ENCODE data around the gene ADAM22.
"Not testable (repeated sequence)": the region's sequence is repeated elsewhere in the genome, so short reads cannot be mapped to it uniquely, and the experiment has no call there.

Gene ADAM22

GRCh38 chr7:87933953-87934698, at the start of gene ADAM22:
TSS of gene ADAM22 (plus strand) at chr7:87934251. CDS start at chr7:87934466, 215 bp downstream.
- peak; percentile 79 to 84 for DNase-seq (ENCODE audit: low read depth in 2 of 2)

GRCh38 chr7:87885018-87885417, 49.0 kb upstream of the ADAM22 start:
- no peak for DNase-seq (ENCODE audit: low read depth in 2 of 2)

GRCh38 chr7:87886875-87887274, 47.2 kb upstream of the ADAM22 start:
- no peak for DNase-seq (ENCODE audit: low read depth in 2 of 2)

- DNase-seq (ENCODE audit: low read depth in 2 of 2): no peak
These were observed 38.7 kb upstream of the ADAM22 start for GRCh38 chr7:87895363-87895762.

- no peak for DNase-seq (ENCODE audit: low read depth in 2 of 2)
These were observed 34.8 kb upstream of the ADAM22 start for GRCh38 chr7:87899255-87899654.

GRCh38 chr7:87907136-87907906, 26.7 kb upstream of the ADAM22 start:
- not testable (repeated sequence) for DNase-seq (ENCODE audit: low read depth in 2 of 2)

GRCh38 chr7:87908814-87909213, 25.2 kb upstream of the ADAM22 start:
- not testable (repeated sequence) for DNase-seq (ENCODE audit: low read depth in 2 of 2)

GRCh38 chr7:87912121-87912520, 21.9 kb upstream of the ADAM22 start:
- DNase-seq (ENCODE audit: low read depth in 2 of 2): no peak

GRCh38 chr7:87918740-87919139, 15.3 kb upstream of the ADAM22 start:
- no peak for DNase-seq (ENCODE audit: low read depth in 2 of 2)

GRCh38 chr7:87919875-87920274, 14.2 kb upstream of the ADAM22 start:
- no peak for DNase-seq (ENCODE audit: low read depth in 2 of 2)

GRCh38 chr7:87920578-87920977, 13.5 kb upstream of the ADAM22 start:
- no peak for DNase-seq (ENCODE audit: low read depth in 2 of 2)

- not testable (repeated sequence) for DNase-seq (ENCODE audit: low read depth in 2 of 2)
These were observed 11.2 kb upstream of the ADAM22 start for GRCh38 chr7:87922759-87923395.

- DNase-seq (ENCODE audit: low read depth in 2 of 2): peak in 1 of 2 donors; percentile 26
These were observed 7.2 kb upstream of the ADAM22 start for GRCh38 chr7:87926581-87927461.

- DNase-seq (ENCODE audit: low read depth in 2 of 2): no peak
These were observed 472 bp upstream of the ADAM22 start for GRCh38 chr7:87933605-87933952.

GRCh38 chr7:87934699-87935383, 790 bp downstream of the ADAM22 start:
- DNase-seq (ENCODE audit: low read depth in 2 of 2): no peak

- no peak for DNase-seq (ENCODE audit: low read depth in 2 of 2)
These were observed 1.3 kb downstream of the ADAM22 start for GRCh38 chr7:87935384-87935706.

- no peak for DNase-seq (ENCODE audit: low read depth in 2 of 2)
These were observed 7.1 kb downstream of the ADAM22 start for GRCh38 chr7:87941138-87941537.

- no peak for DNase-seq (ENCODE audit: low read depth in 2 of 2)
These were observed 10.5 kb downstream of the ADAM22 start for GRCh38 chr7:87944547-87944946.

- DNase-seq (ENCODE audit: low read depth in 2 of 2): not testable (repeated sequence)
These were observed 11.9 kb downstream of the ADAM22 start for GRCh38 chr7:87945926-87946325.

GRCh38 chr7:87948371-87948770, 14.3 kb downstream of the ADAM22 start:
- DNase-seq (ENCODE audit: low read depth in 2 of 2): no peak

GRCh38 chr7:87959336-87959735, 25.3 kb downstream of the ADAM22 start:
- DNase-seq (ENCODE audit: low read depth in 2 of 2): no peak

All from stimulated activated CD8-positive, alpha-beta memory T cell treated with anti-CD3 and anti-CD28 coated beads, Interleukin-15, amount 100 ng/mL, for 48 hours (primary cell).